ENCODE results near the gene HDGFL2.

- TF ChIP-seq CTCF (IDR thresholded peaks at IDR 0.05; ENCODE audit: low read depth, low read length, missing input control) (no peak), SP1 (IDR thresholded peaks at IDR 0.05) (no peak), ATF3 (IDR thresholded peaks at IDR 0.05) (no peak), YY1 (IDR thresholded peaks at IDR 0.05) (no peak), GABPA (IDR thresholded peaks at IDR 0.05 in 1 of 2, conservative IDR thresholded peaks at IDR 0.05 in 1 of 2) (no peak), RAD21 (IDR thresholded peaks at IDR 0.05) (no peak), TAF1 (conservative IDR thresholded peaks at IDR 0.05) (no peak), MAX (IDR thresholded peaks at IDR 0.05) (no peak), REST (IDR thresholded peaks at IDR 0.05) (no peak)
Measured at GRCh38 chr19:4423416-4424126, 48.5 kb upstream of the HDGFL2 start.

Data from liver (tissue), 3 donors.